Panc1 (cell line): Measurements from ENCODE around the gene MTA2. TPM values are rescaled to one million over a fixed set of nuclear protein-coding genes. Genes with fewer than 3 reads are reported as not detected.

Experiments
- ATAC-seq: fragments of 200-7000 bp; cut with Tn5 transposase; 2 replicates; pipeline ENCODE4 v1.9.1; 2020; ENCODE audit warnings: mild to moderate bottlenecking, moderate library complexity
- BruUV-seq: library from RNA; stranded (reverse); fragments of 400-500 nt; replicated peaks from 2 replicates; lab custom pipeline; 2021; lab: Mats Ljungman, UMichigan
- CTCF ChIA-PET: fragments of 300-600 bp; sonication (Branson Sonifier 250); formaldehyde crosslinking; loops from one replicate; lab custom pipeline; 2022; ENCODE audit warnings: antibody characterized with exemption; lab: Charles Lee
- POLR2A ChIA-PET: fragments of 300-600 bp; sonication (Branson Sonifier 250); formaldehyde crosslinking; loops from one replicate; lab custom pipeline; 2022; ENCODE audit warnings: antibody characterized with exemption; lab: Charles Lee
- DNase-seq: peaks from one replicate; pipeline ENCODE4 v3.0.0-alpha.2; 2010; ENCODE audit warnings: low read depth, low spot score
- H3K27ac ChIP-seq: 2 replicates; pipeline ENCODE4 v1.5.1; 2011; ENCODE audit warnings: mild to moderate bottlenecking, low read length, inconsistent platforms
- H3K27me3 ChIP-seq: fragments of 200-500 bp; sonication (Bioruptor generic); 2 replicates; pipeline ENCODE4 v1.6.0; 2014; ENCODE audit warnings: low read length, inconsistent platforms; ENCODE audit not compliant: control insufficient read depth, insufficient read depth
- H3K36me3 ChIP-seq: fragments of 200-500 bp; sonication (Bioruptor generic); 2 replicates; pipeline ENCODE4 v1.5.1; 2014; ENCODE audit warnings: inconsistent platforms, mild to moderate bottlenecking, low read length, moderate library complexity; ENCODE audit not compliant: control insufficient read depth, insufficient read depth
- H3K4me1 ChIP-seq: 2 replicates; pipeline ENCODE4 v1.5.1; 2011; ENCODE audit warnings: inconsistent platforms, mild to moderate bottlenecking, low read length, moderate library complexity; ENCODE audit not compliant: control insufficient read depth, insufficient read depth
- H3K4me3 ChIP-seq, 2 experiments: 2 replicates each; pipeline ENCODE4 v1.5.1; 2011 to 2012; ENCODE audit warnings: low read depth in 2 of 2, low read length in 2 of 2, mild to moderate bottlenecking in 2 of 2, inconsistent platforms in 1 of 2, moderate library complexity in 1 of 2
- H3K9me3 ChIP-seq: fragments of 200-500 bp; sonication (Bioruptor generic); 2 replicates; pipeline ENCODE4 v1.5.1; 2014; ENCODE audit warnings: low read depth, mild to moderate bottlenecking, inconsistent platforms, low read length, moderate library complexity; ENCODE audit not compliant: control insufficient read depth, insufficient read depth
- POLR2AphosphoS5 ChIP-seq: IDR thresholded peaks from 2 replicates; pipeline ENCODE4 v1.6.1; 2012; ENCODE audit warnings: mild to moderate bottlenecking, low read depth, low read length, moderate library complexity
- SIN3A ChIP-seq: IDR thresholded peaks from 2 replicates; pipeline ENCODE4 v1.6.1; 2012; ENCODE audit warnings: low read depth, mild to moderate bottlenecking, low read length, moderate library complexity, borderline replicate concordance; ENCODE audit not compliant: insufficient read depth
- TCF7L2 ChIP-seq: IDR thresholded peaks from 2 replicates; pipeline ENCODE4 v1.6.1; 2011; ENCODE audit warnings: mild to moderate bottlenecking, low read depth, low read length, inconsistent platforms
- in situ Hi-C: cut with HindIII; loops from 2 replicates; pipeline ENCODE4 v1.10.0; 2016; ENCODE audit warnings: low sequenced_read_pairs, low pct_unique_long_range_greater_than_20kb
- intact Hi-C: fragments of 100-400 bp; cut with micrococcal nuclease; formaldehyde crosslinking; loops from one replicate; pipeline ENCODE4 v1.10.0; 2022; ENCODE audit not compliant: unreplicated experiment
- total RNA-seq: library from RNA; stranded (reverse); gene quantifications from one replicate; pipeline ENCODE4 v1.2.1, GENCODE V29; 2021; ENCODE audit not compliant: unreplicated experiment
- TF ChIP-seq, protein P1 (sequence below): fragments of 450-650 bp; IDR thresholded peaks from 2 replicates; pipeline ENCODE4 v1.5.1; 2017; ENCODE audit warnings: mild to moderate bottlenecking
- TF ChIP-seq, protein P2 (sequence below), 2 experiments: IDR thresholded peaks; 2 replicates each; pipeline ENCODE4 v1.6.1; 2011 to 2012; ENCODE audit warnings: low read depth in 2 of 2, control low read depth in 1 of 2, low read length in 1 of 2, mild to moderate bottlenecking in 1 of 2, moderate library complexity in 1 of 2; ENCODE audit not compliant: insufficient read depth in 1 of 2

The MTA2 gene
- total RNA-seq, 1 experiment from 2014 or later: 163 TPM

DNA sequence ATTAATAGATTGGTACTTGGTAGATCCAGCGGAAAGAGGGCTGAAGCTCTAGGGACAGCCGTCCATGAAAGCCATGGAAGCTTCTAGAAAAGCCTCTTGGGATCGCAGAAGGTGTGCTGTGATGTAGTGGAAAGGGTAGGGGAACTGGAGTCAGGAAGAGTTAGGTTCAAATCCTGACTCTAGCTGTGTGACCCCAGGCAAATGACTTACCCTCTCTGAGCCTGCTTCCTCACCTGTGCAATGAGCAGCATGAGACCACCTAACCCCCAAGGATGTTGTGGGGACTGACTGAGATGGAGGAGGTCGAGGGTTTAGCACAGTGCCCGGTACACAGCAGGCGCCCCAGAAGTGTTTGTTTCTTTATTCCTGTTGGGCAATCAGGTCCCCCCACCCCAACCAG, 8.7 kb upstream of the MTA2 start:
- TF ChIP-seq TCF7L2 (no peak), SIN3A (no peak), POLR2AphosphoS5 (no peak)
- TF ChIP-seq, protein P1, sequence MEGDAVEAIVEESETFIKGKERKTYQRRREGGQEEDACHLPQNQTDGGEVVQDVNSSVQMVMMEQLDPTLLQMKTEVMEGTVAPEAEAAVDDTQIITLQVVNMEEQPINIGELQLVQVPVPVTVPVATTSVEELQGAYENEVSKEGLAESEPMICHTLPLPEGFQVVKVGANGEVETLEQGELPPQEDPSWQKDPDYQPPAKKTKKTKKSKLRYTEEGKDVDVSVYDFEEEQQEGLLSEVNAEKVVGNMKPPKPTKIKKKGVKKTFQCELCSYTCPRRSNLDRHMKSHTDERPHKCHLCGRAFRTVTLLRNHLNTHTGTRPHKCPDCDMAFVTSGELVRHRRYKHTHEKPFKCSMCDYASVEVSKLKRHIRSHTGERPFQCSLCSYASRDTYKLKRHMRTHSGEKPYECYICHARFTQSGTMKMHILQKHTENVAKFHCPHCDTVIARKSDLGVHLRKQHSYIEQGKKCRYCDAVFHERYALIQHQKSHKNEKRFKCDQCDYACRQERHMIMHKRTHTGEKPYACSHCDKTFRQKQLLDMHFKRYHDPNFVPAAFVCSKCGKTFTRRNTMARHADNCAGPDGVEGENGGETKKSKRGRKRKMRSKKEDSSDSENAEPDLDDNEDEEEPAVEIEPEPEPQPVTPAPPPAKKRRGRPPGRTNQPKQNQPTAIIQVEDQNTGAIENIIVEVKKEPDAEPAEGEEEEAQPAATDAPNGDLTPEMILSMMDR: no peak
- TF ChIP-seq, protein P2, sequence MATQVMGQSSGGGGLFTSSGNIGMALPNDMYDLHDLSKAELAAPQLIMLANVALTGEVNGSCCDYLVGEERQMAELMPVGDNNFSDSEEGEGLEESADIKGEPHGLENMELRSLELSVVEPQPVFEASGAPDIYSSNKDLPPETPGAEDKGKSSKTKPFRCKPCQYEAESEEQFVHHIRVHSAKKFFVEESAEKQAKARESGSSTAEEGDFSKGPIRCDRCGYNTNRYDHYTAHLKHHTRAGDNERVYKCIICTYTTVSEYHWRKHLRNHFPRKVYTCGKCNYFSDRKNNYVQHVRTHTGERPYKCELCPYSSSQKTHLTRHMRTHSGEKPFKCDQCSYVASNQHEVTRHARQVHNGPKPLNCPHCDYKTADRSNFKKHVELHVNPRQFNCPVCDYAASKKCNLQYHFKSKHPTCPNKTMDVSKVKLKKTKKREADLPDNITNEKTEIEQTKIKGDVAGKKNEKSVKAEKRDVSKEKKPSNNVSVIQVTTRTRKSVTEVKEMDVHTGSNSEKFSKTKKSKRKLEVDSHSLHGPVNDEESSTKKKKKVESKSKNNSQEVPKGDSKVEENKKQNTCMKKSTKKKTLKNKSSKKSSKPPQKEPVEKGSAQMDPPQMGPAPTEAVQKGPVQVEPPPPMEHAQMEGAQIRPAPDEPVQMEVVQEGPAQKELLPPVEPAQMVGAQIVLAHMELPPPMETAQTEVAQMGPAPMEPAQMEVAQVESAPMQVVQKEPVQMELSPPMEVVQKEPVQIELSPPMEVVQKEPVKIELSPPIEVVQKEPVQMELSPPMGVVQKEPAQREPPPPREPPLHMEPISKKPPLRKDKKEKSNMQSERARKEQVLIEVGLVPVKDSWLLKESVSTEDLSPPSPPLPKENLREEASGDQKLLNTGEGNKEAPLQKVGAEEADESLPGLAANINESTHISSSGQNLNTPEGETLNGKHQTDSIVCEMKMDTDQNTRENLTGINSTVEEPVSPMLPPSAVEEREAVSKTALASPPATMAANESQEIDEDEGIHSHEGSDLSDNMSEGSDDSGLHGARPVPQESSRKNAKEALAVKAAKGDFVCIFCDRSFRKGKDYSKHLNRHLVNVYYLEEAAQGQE (IDR thresholded peaks at IDR 0.05; ENCODE audit: insufficient read depth in 1 of 2, low read depth in 2 of 2, low read length in 1 of 2): no peak
- intact Hi-C loops (no loop called here), in situ Hi-C loops (no loop called here)
- Histone ChIP-seq H3K27ac (0 out of 2 replicates have a peak overlapping the region, but pooled peaks have one; percentile 23), H3K36me3 (no peaks in the 10 kb centered on the region; the same call in none of the 2 replicates), H3K4me3 (no peak overlapping the region), H3K9me3 (no peaks in the 10 kb centered on the region), H3K4me1 (peaks cover 21% of the 10 kb centered on the region), H3K27me3 (no peaks in the 10 kb centered on the region)
- no peak for DNase-seq
- ChIA-PET CTCF (interaction anchor here (1.5 kb wide), 1 partner anchor 54 kb away, joined by 3 read pairs; the partner anchor contains the start of genes C11orf98 and CSKMT), POLR2A (interaction anchor here (1.3 kb wide), 1 partner anchor 55 kb away, joined by 3 read pairs; the partner anchor contains the start of genes C11orf98 and CSKMT)
- TSS peak; percentile 45 for BruUV-seq
- no peak for ATAC-seq

DNA sequence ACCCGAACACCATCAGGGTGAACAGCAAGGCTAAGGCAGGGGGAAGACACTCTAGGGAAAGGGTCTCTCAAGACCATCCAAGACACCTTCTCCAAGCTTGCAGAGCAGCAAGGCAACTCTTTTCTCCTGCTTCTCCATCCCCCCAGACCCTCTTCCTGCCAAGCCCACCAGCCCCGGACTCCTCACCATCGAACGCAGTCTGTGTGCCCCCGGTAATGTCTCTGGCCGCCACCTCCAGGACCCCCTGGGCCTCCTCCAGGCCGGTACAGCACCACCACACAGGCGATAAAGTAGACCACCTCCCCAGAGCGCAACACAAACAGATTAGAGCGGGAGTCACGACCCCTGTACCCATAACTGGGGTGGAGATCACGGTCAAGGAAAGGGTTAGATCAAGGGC, 7.1 kb upstream of the MTA2 start:
- TF ChIP-seq POLR2AphosphoS5: no peak
- TF ChIP-seq, protein P1: no peak
- TF ChIP-seq, protein P2 (IDR thresholded peaks at IDR 0.05; ENCODE audit: insufficient read depth in 1 of 2, low read depth in 2 of 2, low read length in 1 of 2): no peak
- TF ChIP-seq TCF7L2: no peak
- no peak for TF ChIP-seq SIN3A
- CTCF ChIA-PET: no interaction called here
- H3K4me1 ChIP-seq: peaks cover 18% of the 10 kb centered on the region
- no peaks in the 10 kb centered on the region for H3K27me3 ChIP-seq
- H3K36me3 ChIP-seq: no peaks in the 10 kb centered on the region; the same call in none of the 2 replicates
- in situ Hi-C loops (no loop called here), intact Hi-C loops (no loop called here)
- no peak overlapping the region for H3K27ac ChIP-seq
- POLR2A ChIA-PET: no interaction called here
- H3K4me3 ChIP-seq: no peak overlapping the region
- DNase-seq (no peak), ATAC-seq (no peak)
- BruUV-seq: no TSS peak
- H3K9me3 ChIP-seq: no peaks in the 10 kb centered on the region
